B cell (primary cell): ENCODE data around the gene ASCC2. TPM values are rescaled to one million over a fixed set of nuclear protein-coding genes. Genes with fewer than 3 reads are reported as not detected.

Source experiments
- ATAC-seq: fragments of 200-7000 bp; cut with Tn5 transposase; one replicate; pipeline ENCODE4 v1.10.0; 2021; ENCODE audit warnings: low read depth, mild to moderate bottlenecking, moderate number of reproducible peaks, moderate library complexity
- CTCF ChIA-PET: fragments of 350-600 bp; sonication (Branson Sonifier 250); formaldehyde crosslinking; loops from one replicate; lab custom pipeline; 2021; ENCODE audit warnings: antibody characterized with exemption, inconsistent platforms; lab: Charles Lee
- POLR2A ChIA-PET: fragments of 350-600 bp; sonication (Branson Sonifier 250); formaldehyde crosslinking; loops from one replicate; lab custom pipeline; 2021; ENCODE audit warnings: antibody characterized with exemption; lab: Charles Lee
- DNase-seq: peaks from one replicate; pipeline ENCODE4 v3.0.0; 2013
- H2AFZ ChIP-seq: 2 replicates; pipeline ENCODE4 v1.6.1; 2012; ENCODE audit warnings: mild to moderate bottlenecking, low read depth, low read length; ENCODE audit not compliant: insufficient read depth, poor library complexity, severe bottlenecking
- H3K27ac ChIP-seq, 2 donors: 1 replicate in 1 of 2; 2 replicates in 1 of 2; pipeline ENCODE4 v1.5.1; 2012 to 2013; ENCODE audit warnings: low read length in 2 of 2, mild to moderate bottlenecking in 2 of 2, moderate library complexity in 1 of 2
- H3K27me3 ChIP-seq, 4 experiments: fragments of 200-600 bp in 1 of 4; sonication (generic) in 1 of 4; replicated peaks in 1 of 4; 1 replicate in 2 of 4; 2 replicates in 2 of 4; pipeline versions ENCODE4 v1.6.1 to v1.7.0; 2013 to 2016; ENCODE audit warnings: low read length in 3 of 4, mild to moderate bottlenecking in 2 of 4, mixed read lengths in 1 of 4, moderate library complexity in 1 of 4; ENCODE audit not compliant: insufficient read depth in 4 of 4, control insufficient read depth in 3 of 4; ENCODE audit errors: control extremely low read depth in 1 of 4
- H3K36me3 ChIP-seq, 2 experiments: replicated peaks in 1 of 2; 1 replicate in 1 of 2; 2 replicates in 1 of 2; pipeline versions ENCODE4 v1.6.1 to v1.7.1; 2013; ENCODE audit warnings: low read length in 1 of 2; ENCODE audit not compliant: insufficient read depth in 2 of 2, control insufficient read depth in 1 of 2; ENCODE audit errors: control extremely low read depth in 1 of 2, extremely low read depth in 1 of 2
- H3K4me1 ChIP-seq, 2 donors: fragments of 200-600 bp in 1 of 2; sonication (generic) in 1 of 2; 1 replicate in 1 of 2; 2 replicates in 1 of 2; pipeline versions ENCODE4 v1.5.1 to v1.6.1; 2013 to 2017; ENCODE audit warnings: low read length in 2 of 2; ENCODE audit not compliant: control insufficient read depth in 2 of 2, insufficient read depth in 2 of 2
- H3K4me2 ChIP-seq: replicated peaks from 2 replicates; pipeline ENCODE3; 2012; ENCODE audit warnings: mild to moderate bottlenecking, low read depth, low read length; ENCODE audit not compliant: poor library complexity, severe bottlenecking
- H3K4me3 ChIP-seq, 5 experiments: fragments of 200-600 bp in 1 of 5; sonication (generic) in 1 of 5; 1 replicate in 3 of 5; 2 replicates in 2 of 5; pipeline versions ENCODE4 v1.5.1 to v1.7.0; 2011 to 2016; ENCODE audit warnings: low read length in 4 of 5, mild to moderate bottlenecking in 4 of 5, low read depth in 2 of 5, control low read depth in 1 of 5, moderate library complexity in 1 of 5; ENCODE audit not compliant: insufficient read depth in 1 of 5; ENCODE audit errors: control extremely low read depth in 1 of 5, extremely low read depth in 1 of 5
- H3K79me2 ChIP-seq: fragments of 200-600 bp; sonication (generic); one replicate; pipeline ENCODE4 v1.6.0; 2016; ENCODE audit warnings: low read length; ENCODE audit not compliant: control insufficient read depth, insufficient read depth
- H3K9ac ChIP-seq: fragments of 200-600 bp; sonication (generic); 2 replicates; pipeline ENCODE4 v1.6.1; 2017; ENCODE audit warnings: mild to moderate bottlenecking, low read length, moderate library complexity
- H3K9me3 ChIP-seq, 3 donors: one replicate each; pipeline versions ENCODE4 v1.6.1 to v1.7.1; 2013; ENCODE audit warnings: low read length in 2 of 3; ENCODE audit not compliant: control insufficient read depth in 2 of 3, insufficient read depth in 1 of 3; ENCODE audit errors: control extremely low read depth in 1 of 3
- H4K20me1 ChIP-seq: 2 replicates; pipeline ENCODE4 v1.6.0; 2012; ENCODE audit warnings: mild to moderate bottlenecking, low read length; ENCODE audit not compliant: insufficient read depth, control insufficient read depth, poor library complexity, severe bottlenecking
- H3K27ac Mint-ChIP-seq: one replicate; pipeline ENCODE4 v1.8.0; 2021; ENCODE audit warnings: mixed read lengths
- H3K27me3 Mint-ChIP-seq: one replicate; pipeline ENCODE4 v1.8.0; 2021; ENCODE audit warnings: mixed read lengths
- H3K4me1 Mint-ChIP-seq: one replicate; pipeline ENCODE4 v1.8.0; 2021; ENCODE audit warnings: mixed read lengths
- H3K4me3 Mint-ChIP-seq: one replicate; pipeline ENCODE4 v1.8.0; 2021; ENCODE audit warnings: mixed read lengths
- H3K9me3 Mint-ChIP-seq: one replicate; pipeline ENCODE4 v1.8.0; 2022; ENCODE audit warnings: mixed read lengths; ENCODE audit not compliant: insufficient read depth
- CTCF ChIP-seq: fragments of 200-600 bp; IDR thresholded peaks from one replicate; pipeline ENCODE4 v1.8.0; 2022; ENCODE audit warnings: antibody characterized with exemption, mild to moderate bottlenecking
- EZH2 ChIP-seq: IDR thresholded peaks from 2 replicates; pipeline ENCODE4 v1.6.1; 2012; ENCODE audit warnings: borderline replicate concordance, low read depth, mild to moderate bottlenecking, moderate library complexity, low read length; ENCODE audit not compliant: insufficient read depth, poor library complexity, severe bottlenecking
- WGBS: methylation state at CpG from one replicate; pipeline ENCODE4 v1.1.5; 2013; ENCODE audit warnings: missing lambda C conversion rate; ENCODE audit not compliant: insufficient coverage; 5-methylcytosine and 5-hydroxymethylcytosine counted together
- intact Hi-C: fragments of 100-400 bp; cut with micrococcal nuclease; formaldehyde crosslinking; loops from one replicate; pipeline ENCODE4 v1.10.0; 2022
- polyA plus RNA-seq: library from polyadenylated mRNA; depleted of rRNA; stranded (reverse); fragments of >200 nt; gene quantifications from 2 replicates; pipeline ENCODE4 v1.2.3, GENCODE V29; 2012
- total RNA-seq, 2 donors: library from RNA; stranded (reverse); fragments of 120-200 nt in 1 of 2; gene quantifications; 1 replicate in 1 of 2; 2 replicates in 1 of 2; pipeline versions ENCODE4 v1.2.3 to v1.2.4, GENCODE V29; 2013 to 2022

The ASCC2 gene
- total and polyA plus RNA-seq, 2 donors (not counting 1 experiment from before 2014, with no cell fraction given) = 81.1 to 84.0 TPM

- Histone ChIP-seq H3K4me2 (no peak overlapping the region), H4K20me1 (peaks cover 3% of the 10 kb centered on the region), H3K36me3 (no peaks in the 10 kb centered on the region), H3K27me3 (no peaks in the 10 kb centered on the region), H3K79me2 (peaks cover 13% of the 10 kb centered on the region), H3K4me1 (peaks cover 11 to 13% of the 10 kb centered on the region in 2 donors), H3K9ac (no peak overlapping the region), H2AFZ (no peak overlapping the region), H3K27ac (no peak overlapping the region), H3K4me3 (no peak overlapping the region), H3K9me3 (peaks cover 0 to 6% (median 0%) of the 10 kb centered on the region in 3 donors)
- CTCF ChIA-PET = interaction anchor here (1.5 kb wide), 1 partner anchor 164 kb away, joined by 5 read pairs; no protein-coding TSS in a partner anchor
- intact Hi-C loops = no loop called here
- TF ChIP-seq EZH2 = no peak
- TF ChIP-seq CTCF = no peak
- H3K4me3 Mint-ChIP-seq = no peak overlapping the region
- ATAC-seq (no peak), DNase-seq (no peak)
- POLR2A ChIA-PET = interaction anchor here (0.6 kb wide), 1 partner anchor 35 kb away, joined by 3 read pairs; no protein-coding TSS in a partner anchor
- H3K4me1 Mint-ChIP-seq = peaks cover 13% of the 10 kb centered on the region
- no CpG with 5 or more reads among the region's 2 CpGs for WGBS
- H3K27me3 Mint-ChIP-seq = peaks cover 4% of the 10 kb centered on the region
- no peak overlapping the region for H3K27ac Mint-ChIP-seq
- no peaks in the 10 kb centered on the region for H3K9me3 Mint-ChIP-seq
Observed at GRCh38 chr22:29842172-29842571, 4.1 kb upstream of the ASCC2 start.

GRCh38 chr22:29840498-29840897 lies 2.4 kb upstream of the ASCC2 start:
- Histone ChIP-seq H3K27me3 (no peaks in the 10 kb centered on the region), H3K4me2 (no peak overlapping the region), H3K4me3 (no peak overlapping the region), H3K36me3 (no peaks in the 10 kb centered on the region), H3K27ac (no peak overlapping the region), H4K20me1 (peaks cover 9% of the 10 kb centered on the region), H3K4me1 (peaks cover 15 to 19% of the 10 kb centered on the region in 2 donors), H3K9ac (no peak overlapping the region), H3K9me3 (no peaks in the 10 kb centered on the region), H2AFZ (no peak overlapping the region), H3K79me2 (peaks cover 30% of the 10 kb centered on the region)
- H3K4me3 Mint-ChIP-seq = no peak overlapping the region
- H3K27ac Mint-ChIP-seq = no peak overlapping the region
- POLR2A ChIA-PET = interaction anchor here (0.6 kb wide), 1 partner anchor 1918 kb away, joined by 4 read pairs; no protein-coding TSS in a partner anchor
- peaks cover 24% of the 10 kb centered on the region for H3K4me1 Mint-ChIP-seq
- CTCF ChIA-PET = interaction anchor here (1.5 kb wide), 1 partner anchor 165 kb away, joined by 5 read pairs; no protein-coding TSS in a partner anchor
- intact Hi-C loops = no loop called here
- DNase-seq = no peak
- no peak for ATAC-seq
- no peaks in the 10 kb centered on the region for H3K9me3 Mint-ChIP-seq
- H3K27me3 Mint-ChIP-seq = peaks cover 4% of the 10 kb centered on the region
- no peak for TF ChIP-seq EZH2
- TF ChIP-seq CTCF = no peak
